Suppressor macrophage (primary cell): ENCODE data around the gene RNF31.
A peak's percentile ranks its signal among the peaks of the same experiment; 100 is the strongest.
"Not testable (repeated sequence)": the region's sequence is repeated elsewhere in the genome, so short reads cannot be mapped to it uniquely, and the experiment has no call there.

ENCODE experiments used
- DNase-seq, 4 experiments: peaks; one replicate each; pipeline ENCODE4 v3.0.0-alpha.2; 2020 to 2022
- total RNA-seq, 17 experiments: gene quantifications; one replicate each; lab custom pipeline; 2026; ENCODE audit warnings: mixed read lengths in 6 of 17, inconsistent platforms in 3 of 17; lab: John Stamatoyannopoulos, UW

The RNF31 gene
- 0.60 to 3.0 (median 1.4) reads per million in 17 experiments for total RNA-seq

- peak; percentile 98 to 99 (median 99) for DNase-seq
Measured at GRCh38 chr14:24146978-24147760, at the start of gene RNF31. Gene RNF31 (plus strand): TSS chr14:24147498. CDS start chr14:24147699, 201 bp downstream.

GRCh38 chr14:24098229-24098926 is 48.9 kb upstream of the RNF31 start:
- DNase-seq, result no peak

- no peak for DNase-seq
Measured at GRCh38 chr14:24098927-24099813, 48.1 kb upstream of the RNF31 start.

- peak; percentile 18 to 62 (median 46) for DNase-seq
Measured at GRCh38 chr14:24100197-24100981, 46.9 kb upstream of the RNF31 start.

DNA sequence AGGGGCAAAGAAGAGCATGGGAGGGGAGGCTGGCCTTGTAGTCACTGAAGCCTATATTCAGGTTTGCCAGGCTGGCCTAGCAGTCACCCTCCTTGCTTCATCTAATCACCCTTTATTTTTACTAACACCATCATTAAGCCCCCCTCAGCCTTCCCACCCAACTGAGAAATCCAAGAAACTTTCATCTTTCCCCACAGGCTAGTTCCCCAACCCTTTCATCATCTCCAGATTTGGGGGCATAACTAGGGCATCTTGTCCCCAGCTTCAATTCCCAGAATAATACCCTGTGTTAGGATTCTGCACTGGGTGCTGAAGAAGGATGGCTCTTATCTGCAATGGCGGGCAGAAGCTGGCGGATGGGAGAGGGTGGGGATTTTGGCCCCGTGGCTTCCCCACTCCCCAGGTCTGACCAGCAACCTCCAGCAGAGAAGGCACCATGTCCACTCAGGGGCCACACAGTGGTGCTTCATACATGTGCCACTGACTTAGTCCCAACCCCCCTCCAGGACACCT is 46.3 kb upstream of the RNF31 start:
- no peak for DNase-seq

DNA sequence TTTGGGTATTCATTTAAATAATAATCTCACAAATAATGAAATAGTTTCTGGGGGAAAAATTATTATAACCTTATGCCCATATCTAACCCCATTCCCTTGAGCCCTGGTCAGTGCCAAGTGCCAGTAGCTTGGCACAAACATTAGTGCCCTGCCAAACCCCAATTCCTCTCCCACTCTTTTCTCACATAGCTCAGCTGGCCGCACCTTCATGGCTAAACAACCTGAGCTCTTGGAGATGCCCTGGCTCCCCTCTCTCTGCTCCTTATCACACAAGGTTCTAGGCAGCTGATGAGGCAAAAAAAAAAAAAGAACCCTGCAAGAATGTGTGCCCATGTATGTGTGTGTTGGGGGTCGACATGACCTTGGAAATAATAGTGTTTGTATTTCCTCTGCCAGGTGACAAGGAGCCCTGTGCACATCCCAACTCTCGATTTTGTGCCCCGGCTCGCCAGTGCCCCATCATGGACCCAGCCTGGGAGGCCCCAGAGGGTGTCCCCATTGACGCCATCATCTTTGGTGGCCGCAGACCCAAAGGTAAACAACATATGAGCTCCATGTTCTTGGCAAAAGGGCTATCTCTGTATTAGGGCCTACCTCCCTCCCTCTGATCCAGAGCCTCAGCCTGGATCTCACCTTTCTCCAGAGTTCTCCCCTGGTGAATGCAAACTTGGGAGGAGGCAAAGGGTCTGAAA is 44.8 kb upstream of the RNF31 start:
- DNase-seq, result no peak

DNA sequence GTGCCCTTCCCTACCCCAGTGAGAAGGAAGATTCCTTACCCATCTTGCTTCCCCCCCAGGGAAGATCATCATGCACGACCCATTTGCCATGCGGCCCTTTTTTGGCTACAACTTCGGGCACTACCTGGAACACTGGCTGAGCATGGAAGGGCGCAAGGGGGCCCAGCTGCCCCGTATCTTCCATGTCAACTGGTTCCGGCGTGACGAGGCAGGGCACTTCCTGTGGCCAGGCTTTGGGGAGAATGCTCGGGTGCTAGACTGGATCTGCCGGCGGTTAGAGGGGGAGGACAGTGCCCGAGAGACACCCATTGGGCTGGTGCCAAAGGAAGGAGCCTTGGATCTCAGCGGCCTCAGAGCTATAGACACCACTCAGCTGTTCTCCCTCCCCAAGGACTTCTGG is 43.8 kb upstream of the RNF31 start:
- no peak for DNase-seq

GRCh38 chr14:24105609-24106239 is 41.6 kb upstream of the RNF31 start:
- not testable (repeated sequence) for DNase-seq

DNA sequence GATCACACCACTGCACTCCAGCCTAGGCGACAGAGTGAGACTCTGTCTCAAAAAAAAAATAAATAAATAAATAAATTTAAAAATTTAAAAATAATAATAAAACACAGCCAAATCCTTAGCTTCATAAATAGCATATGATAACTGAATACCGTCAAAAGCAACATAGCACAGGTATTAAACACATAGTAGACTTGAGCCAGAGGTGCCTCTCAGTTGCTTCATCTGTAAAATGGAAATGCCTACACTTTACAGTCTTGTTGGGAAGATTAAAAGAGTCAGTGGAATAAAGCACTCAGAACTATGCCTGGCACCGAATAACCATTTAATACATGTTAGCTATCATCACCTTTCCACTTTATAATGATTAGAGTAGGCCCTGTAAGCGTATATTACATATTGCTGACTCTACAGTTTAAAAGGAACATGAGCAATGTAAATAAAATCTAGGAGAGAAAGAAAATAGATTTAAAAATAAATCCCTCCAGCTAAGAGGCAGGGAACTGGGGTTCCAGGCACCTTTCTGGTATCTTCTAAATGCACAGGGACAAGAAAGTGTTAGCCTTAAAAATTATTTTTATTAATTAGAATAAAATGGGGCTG is 40.5 kb upstream of the RNF31 start:
- no peak for DNase-seq

GRCh38 chr14:24108336-24108874 is 38.9 kb upstream of the RNF31 start:
- no peak for DNase-seq

DNA sequence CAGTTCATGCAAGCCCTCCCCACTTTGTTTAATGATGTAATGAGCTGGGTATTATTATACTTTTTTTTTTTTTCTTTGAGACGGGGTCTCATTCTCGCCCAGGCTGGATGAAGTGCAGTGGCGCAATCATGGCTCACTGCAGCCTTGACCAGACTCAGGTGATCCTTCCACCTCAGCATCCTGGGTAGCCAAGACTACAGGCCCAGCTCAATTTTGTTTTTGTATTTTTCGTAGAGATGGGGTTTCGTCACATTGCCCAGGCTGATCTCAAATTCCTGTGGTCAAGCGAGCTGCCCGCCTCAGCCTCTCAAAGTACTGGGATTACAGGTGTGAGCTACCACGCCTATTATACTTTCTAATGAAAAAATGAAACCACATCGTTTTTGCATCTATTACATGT is 37.2 kb upstream of the RNF31 start:
- DNase-seq, result no peak

DNA sequence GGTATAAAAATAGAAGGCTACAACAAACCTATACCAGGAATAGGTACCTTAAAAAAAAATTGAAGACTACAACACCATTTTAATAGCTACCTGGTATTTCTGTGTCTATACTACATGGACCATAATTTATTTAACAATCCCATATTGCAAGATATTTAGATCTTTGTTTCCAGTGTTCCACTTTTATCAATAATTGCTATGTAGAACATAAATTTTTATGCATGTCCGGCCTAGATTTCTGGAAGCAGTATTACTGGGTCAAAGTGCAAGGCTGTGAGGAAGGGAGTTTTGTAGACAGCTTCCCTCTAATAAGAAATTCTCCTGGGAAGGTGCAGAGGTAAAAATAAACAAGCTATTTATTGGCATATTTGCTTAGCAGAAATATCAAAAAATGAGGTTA is 36.8 kb upstream of the RNF31 start:
- DNase-seq, result no peak

DNA sequence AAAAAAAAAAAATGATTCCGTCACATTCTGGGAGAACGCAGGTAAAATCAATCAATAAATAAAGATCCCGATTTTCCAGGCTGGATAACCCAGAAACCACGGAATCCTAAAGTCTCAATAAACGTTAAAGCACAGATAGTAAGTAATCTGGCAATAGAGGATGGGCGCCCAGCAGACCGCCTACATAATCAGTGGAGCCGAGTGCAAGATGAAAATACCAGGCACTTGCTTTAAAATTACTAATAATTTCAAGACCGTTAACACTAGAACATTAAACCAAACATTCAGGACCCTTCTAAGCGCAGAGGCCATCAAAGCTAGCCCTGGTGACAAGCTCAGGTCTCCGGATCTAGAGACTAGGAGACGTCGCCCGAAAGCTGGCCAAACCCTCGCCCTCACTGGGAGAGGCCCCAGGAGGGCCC is 33.9 kb upstream of the RNF31 start:
- DNase-seq, result no peak

- DNase-seq, result peak; percentile 95 to 98 (median 96)
Measured at GRCh38 chr14:24113801-24114531, 33.3 kb upstream of the RNF31 start.

GRCh38 chr14:24114532-24115421 is 32.5 kb upstream of the RNF31 start, which contains the start of the genes DCAF11 and NRL:
Gene DCAF11 (plus strand): TSS chr14:24114777. CDS start chr14:24115595, 818 bp downstream.
Gene NRL (minus strand): TSS chr14:24114949. CDS start chr14:24082848, 32,101 bp downstream.
- DNase-seq, result peak; percentile 99 to 100 (median 100)

DNA sequence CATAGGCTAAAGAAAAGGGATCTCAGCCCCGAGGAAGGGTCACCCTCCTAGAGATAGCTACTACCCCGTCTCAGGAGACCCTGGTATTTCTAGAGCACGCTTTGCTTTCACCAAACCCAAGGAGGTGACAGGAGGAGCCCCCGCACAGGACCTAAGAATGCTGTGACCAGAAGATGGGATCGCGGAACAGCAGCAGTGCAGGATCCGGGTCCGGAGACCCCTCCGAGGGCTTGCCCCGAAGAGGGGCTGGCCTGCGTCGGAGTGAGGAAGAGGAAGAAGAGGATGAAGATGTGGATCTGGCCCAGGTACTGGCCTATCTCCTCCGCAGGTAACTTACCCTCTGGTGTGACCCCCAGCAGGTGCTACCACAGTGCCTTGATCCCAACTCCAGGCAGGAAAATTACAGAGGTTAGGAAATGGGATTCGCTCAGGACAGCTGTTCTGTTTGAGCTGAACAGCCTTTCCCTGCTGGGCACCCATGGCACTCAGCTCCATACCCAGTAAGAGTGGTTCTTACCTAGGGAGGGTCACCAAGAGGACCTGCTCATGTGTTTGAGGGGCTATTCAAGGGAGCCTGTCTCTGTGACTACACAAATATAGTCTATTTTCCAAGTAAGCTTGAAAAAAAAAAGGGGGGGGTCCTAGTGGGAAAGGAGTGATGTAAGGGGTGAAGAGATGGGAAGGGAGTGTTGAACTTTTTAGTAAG is 31.7 kb upstream of the RNF31 start:
- DNase-seq, result no peak

GRCh38 chr14:24116128-24116814 is 31.0 kb upstream of the RNF31 start:
- no peak for DNase-seq
